PC-3 (cell line): Measurements from ENCODE around the gene ZFP64. TPM values are rescaled to one million over a fixed set of nuclear protein-coding genes. Genes with fewer than 3 reads are reported as not detected.

Experiments
- ATAC-seq: fragments of 200-7000 bp; cut with Tn5 transposase; 2 replicates; pipeline ENCODE4 v1.9.1; 2020; ENCODE audit warnings: mild to moderate bottlenecking, moderate library complexity
- BruUV-seq: library from RNA; stranded (reverse); fragments of 400-500 nt; replicated peaks from 2 replicates; lab custom pipeline; 2021; lab: Mats Ljungman, UMichigan
- CTCF ChIA-PET: fragments of 300-600 bp; sonication (Branson Sonifier 250); formaldehyde crosslinking; loops from one replicate; lab custom pipeline; 2022; ENCODE audit warnings: antibody characterized with exemption; lab: Charles Lee
- POLR2A ChIA-PET: fragments of 300-600 bp; sonication (Branson Sonifier 250); formaldehyde crosslinking; loops from one replicate; lab custom pipeline; 2022; ENCODE audit warnings: antibody characterized with exemption; ENCODE audit not compliant: unreplicated experiment; lab: Charles Lee
- DNase-seq: peaks from one replicate; pipeline ENCODE4 v3.0.0-alpha.2; 2015
- H2AFZ ChIP-seq: fragments of 300-600 bp; sonication (generic); 2 replicates; pipeline ENCODE4 v1.6.0; 2016; ENCODE audit warnings: antibody characterized with exemption, low read length
- H3F3A ChIP-seq: fragments of 300-600 bp; sonication (generic); one replicate; pipeline ENCODE4 v1.6.0; 2017; ENCODE audit warnings: antibody characterized with exemption, low read length, control low read depth, mild to moderate bottlenecking; ENCODE audit not compliant: unreplicated experiment
- H3K27ac ChIP-seq: fragments of 300-600 bp; sonication (generic); 2 replicates; pipeline ENCODE4 v1.5.1; 2016; ENCODE audit warnings: mild to moderate bottlenecking, low read length
- H3K27me3 ChIP-seq: fragments of 300-600 bp; sonication (generic); 2 replicates; pipeline ENCODE4 v1.6.1; 2016; ENCODE audit warnings: low read length, mixed read lengths
- H3K36me3 ChIP-seq: fragments of 300-600 bp; sonication (generic); 2 replicates; pipeline ENCODE4 v1.6.1; 2016; ENCODE audit warnings: low read depth, mixed run types, low read length, mixed read lengths
- H3K4me1 ChIP-seq: fragments of 300-600 bp; sonication (generic); 2 replicates; pipeline ENCODE4 v1.5.1; 2016; ENCODE audit warnings: low read length; ENCODE audit not compliant: insufficient read depth
- H3K4me2 ChIP-seq: fragments of 300-600 bp; sonication (generic); 2 replicates; pipeline ENCODE4 v1.6.0; 2016; ENCODE audit warnings: low read length
- H3K4me3 ChIP-seq: fragments of 300-600 bp; sonication (generic); 2 replicates; pipeline ENCODE4 v1.5.1; 2016; ENCODE audit warnings: mild to moderate bottlenecking, low read length, mixed read lengths
- H3K79me2 ChIP-seq: fragments of 300-600 bp; sonication (generic); 2 replicates; pipeline ENCODE4 v1.6.1; 2017; ENCODE audit warnings: low read length, mixed read lengths
- H3K9ac ChIP-seq: fragments of 300-600 bp; sonication (generic); 2 replicates; pipeline ENCODE4 v1.6.0; 2016; ENCODE audit warnings: mild to moderate bottlenecking, low read length
- H3K9me2 ChIP-seq: fragments of 300-600 bp; sonication (generic); replicated peaks from 2 replicates; pipeline ENCODE4 v1.6.1; 2016; ENCODE audit warnings: mixed run types, low read length, mixed read lengths
- H3K9me3 ChIP-seq: fragments of 300-600 bp; sonication (generic); 2 replicates; pipeline ENCODE4 v1.6.1; 2016; ENCODE audit warnings: low read length, mixed read lengths
- H4K20me1 ChIP-seq: fragments of 300-600 bp; sonication (generic); 2 replicates; pipeline ENCODE4 v1.6.1; 2016; ENCODE audit warnings: low read length, mixed read lengths
- CTCF ChIP-seq: fragments of 300-600 bp; sonication (generic); conservative IDR thresholded peaks from 2 replicates; pipeline ENCODE4 v1.5.1; 2017; ENCODE audit warnings: antibody characterized with exemption, low read depth, mild to moderate bottlenecking, low read length
- EZH2 ChIP-seq: fragments of 300-600 bp; sonication (generic); IDR thresholded peaks from one replicate; pipeline ENCODE4 v1.6.1; 2017; ENCODE audit warnings: antibody characterized with exemption, mild to moderate bottlenecking, low read length; ENCODE audit not compliant: unreplicated experiment
- EZH2phosphoT487 ChIP-seq: fragments of 300-600 bp; sonication (generic); IDR thresholded peaks from 2 replicates; pipeline ENCODE4 v1.6.1; 2018; ENCODE audit warnings: mild to moderate bottlenecking, antibody characterized with exemption, low read length, borderline replicate concordance
- intact Hi-C: fragments of 100-400 bp; cut with micrococcal nuclease; formaldehyde crosslinking; loops from 2 replicates; pipeline ENCODE4 v1.9.0; 2023
- total RNA-seq: library from RNA; depleted of rRNA; stranded (reverse); fragments of >200 nt; gene quantifications from 2 replicates; pipeline ENCODE4 v1.2.3, GENCODE V29; 2014

ZFP64 gene
- total RNA-seq, 1 experiment from 2014 or later, result 16.6 TPM

- Histone ChIP-seq H4K20me1 (no peaks in the 10 kb centered on the region), H3K79me2 (no peaks in the 10 kb centered on the region), H3K27me3 (peaks cover 53% of the 10 kb centered on the region), H3K27ac (no peak overlapping the region), H3K36me3 (no peaks in the 10 kb centered on the region), H3K4me1 (no peaks in the 10 kb centered on the region), H2AFZ (no peak overlapping the region), H3K9me2 (no peaks in the 10 kb centered on the region), H3K9me3 (no peaks in the 10 kb centered on the region), H3K4me2 (no peak overlapping the region), H3K9ac (no peak overlapping the region), H3K4me3 (no peak overlapping the region), H3F3A (no peaks in the 10 kb centered on the region)
- intact Hi-C loops, result no loop called here
- ATAC-seq (no peak), DNase-seq (no peak)
- ChIA-PET CTCF (no interaction called here), POLR2A (no interaction called here)
- no TSS peak for BruUV-seq
- no peak for TF ChIP-seq EZH2phosphoT487
- TF ChIP-seq EZH2, result no peak
- no peak for TF ChIP-seq CTCF
Observed at GRCh38 chr20:52236292-52236691, 44.7 kb upstream of the ZFP64 start.

GRCh38 chr20:52235129-52235528 lies 43.5 kb upstream of the ZFP64 start:
- no peak overlapping the region for H3K4me3 ChIP-seq
- no peaks in the 10 kb centered on the region for H3K9me3 ChIP-seq
- DNase-seq (no peak), ATAC-seq (no peak)
- H3K9me2 ChIP-seq, result no peaks in the 10 kb centered on the region
- ChIA-PET POLR2A (no interaction called here), CTCF (no interaction called here)
- H2AFZ ChIP-seq, result no peak overlapping the region
- H3K27me3 ChIP-seq, result peaks cover 41% of the 10 kb centered on the region
- H4K20me1 ChIP-seq, result no peaks in the 10 kb centered on the region
- H3K4me1 ChIP-seq, result no peaks in the 10 kb centered on the region
- TF ChIP-seq CTCF (no peak), EZH2 (no peak), EZH2phosphoT487 (no peak)
- intact Hi-C loops, result no loop called here
- H3F3A ChIP-seq, result no peaks in the 10 kb centered on the region
- H3K9ac ChIP-seq, result no peak overlapping the region
- no peaks in the 10 kb centered on the region for H3K79me2 ChIP-seq
- no peak overlapping the region for H3K4me2 ChIP-seq
- no peak overlapping the region for H3K27ac ChIP-seq
- no peaks in the 10 kb centered on the region for H3K36me3 ChIP-seq
- no TSS peak for BruUV-seq

- no TSS peak for BruUV-seq
- intact Hi-C loops, result no loop called here
- TF ChIP-seq EZH2phosphoT487 (no peak), EZH2 (no peak), CTCF (no peak)
- Histone ChIP-seq H3K36me3 (no peaks in the 10 kb centered on the region), H3K79me2 (no peaks in the 10 kb centered on the region), H3F3A (no peaks in the 10 kb centered on the region), H3K4me2 (no peak overlapping the region), H2AFZ (no peak overlapping the region), H3K9me2 (no peaks in the 10 kb centered on the region), H3K4me3 (no peak overlapping the region), H3K27ac (no peak overlapping the region), H3K9ac (no peak overlapping the region), H4K20me1 (no peaks in the 10 kb centered on the region), H3K9me3 (no peaks in the 10 kb centered on the region), H3K27me3 (peaks cover 37% of the 10 kb centered on the region), H3K4me1 (no peaks in the 10 kb centered on the region)
- ChIA-PET CTCF (no interaction called here), POLR2A (no interaction called here)
- ATAC-seq, result no peak
- DNase-seq, result no peak
Observed at GRCh38 chr20:52234302-52235045, 42.9 kb upstream of the ZFP64 start.
